ENCODE results near the gene EPYC. TPM values are rescaled to one million over a fixed set of nuclear protein-coding genes. Genes with fewer than 3 reads are reported as not detected.

The EPYC gene
- total and polyA plus RNA-seq, 2 experiments from 2014 or later, result not detected

- DNase-seq (ENCODE audit: low spot score) (no peak), ATAC-seq (no peak)
- Histone ChIP-seq H3K79me2 (replicated peaks; ENCODE audit: insufficient read depth) (no peaks in the 10 kb centered on the region), H3K4me2 (no peak overlapping the region), H3K4me3 (no peak overlapping the region), H3F3A (replicated peaks; ENCODE audit: low read depth) (no peaks in the 10 kb centered on the region), H4K20me1 (replicated peaks; ENCODE audit: insufficient read depth) (no peaks in the 10 kb centered on the region), H2AFZ (no peak overlapping the region), H3K4me1 (ENCODE audit: insufficient read depth) (no peaks in the 10 kb centered on the region), H3K36me3 (ENCODE audit: insufficient read depth) (no peaks in the 10 kb centered on the region), H3K9me2 (ENCODE audit: insufficient read depth) (no peaks in the 10 kb centered on the region), H3K27me3 (ENCODE audit: insufficient read depth) (no peaks in the 10 kb centered on the region), H3K27ac (ENCODE audit: low read depth) (no peak overlapping the region)
- Mint-ChIP-seq H3K4me1 (no peaks in the 10 kb centered on the region), H3K4me3 (no peak overlapping the region), H3K27ac (no peak overlapping the region), H3K9me3 (no peaks in the 10 kb centered on the region), H3K27me3 (ENCODE audit: insufficient read depth, low read depth, poor library complexity) (no peaks in the 10 kb centered on the region), H3K36me3 (ENCODE audit: low read depth) (no peaks in the 10 kb centered on the region)
- no peak for TF ChIP-seq STAT1 (IDR thresholded peaks at IDR 0.05; ENCODE audit: unreplicated experiment)
- no peak for TF ChIP-seq POLR2AphosphoS5 (IDR thresholded peaks at IDR 0.05; ENCODE audit: low read depth)
- TF ChIP-seq, protein P1, sequence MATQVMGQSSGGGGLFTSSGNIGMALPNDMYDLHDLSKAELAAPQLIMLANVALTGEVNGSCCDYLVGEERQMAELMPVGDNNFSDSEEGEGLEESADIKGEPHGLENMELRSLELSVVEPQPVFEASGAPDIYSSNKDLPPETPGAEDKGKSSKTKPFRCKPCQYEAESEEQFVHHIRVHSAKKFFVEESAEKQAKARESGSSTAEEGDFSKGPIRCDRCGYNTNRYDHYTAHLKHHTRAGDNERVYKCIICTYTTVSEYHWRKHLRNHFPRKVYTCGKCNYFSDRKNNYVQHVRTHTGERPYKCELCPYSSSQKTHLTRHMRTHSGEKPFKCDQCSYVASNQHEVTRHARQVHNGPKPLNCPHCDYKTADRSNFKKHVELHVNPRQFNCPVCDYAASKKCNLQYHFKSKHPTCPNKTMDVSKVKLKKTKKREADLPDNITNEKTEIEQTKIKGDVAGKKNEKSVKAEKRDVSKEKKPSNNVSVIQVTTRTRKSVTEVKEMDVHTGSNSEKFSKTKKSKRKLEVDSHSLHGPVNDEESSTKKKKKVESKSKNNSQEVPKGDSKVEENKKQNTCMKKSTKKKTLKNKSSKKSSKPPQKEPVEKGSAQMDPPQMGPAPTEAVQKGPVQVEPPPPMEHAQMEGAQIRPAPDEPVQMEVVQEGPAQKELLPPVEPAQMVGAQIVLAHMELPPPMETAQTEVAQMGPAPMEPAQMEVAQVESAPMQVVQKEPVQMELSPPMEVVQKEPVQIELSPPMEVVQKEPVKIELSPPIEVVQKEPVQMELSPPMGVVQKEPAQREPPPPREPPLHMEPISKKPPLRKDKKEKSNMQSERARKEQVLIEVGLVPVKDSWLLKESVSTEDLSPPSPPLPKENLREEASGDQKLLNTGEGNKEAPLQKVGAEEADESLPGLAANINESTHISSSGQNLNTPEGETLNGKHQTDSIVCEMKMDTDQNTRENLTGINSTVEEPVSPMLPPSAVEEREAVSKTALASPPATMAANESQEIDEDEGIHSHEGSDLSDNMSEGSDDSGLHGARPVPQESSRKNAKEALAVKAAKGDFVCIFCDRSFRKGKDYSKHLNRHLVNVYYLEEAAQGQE (IDR thresholded peaks at IDR 0.05; ENCODE audit: unreplicated experiment), result no peak
- no peak for TF ChIP-seq EZH2phosphoT487 (IDR thresholded peaks at IDR 0.05; ENCODE audit: unreplicated experiment)
- no peak for TF ChIP-seq ZNF331 (CRISPR knock-in tag; IDR thresholded peaks at IDR 0.05; ENCODE audit: low read depth)
- TF ChIP-seq ETS1 (IDR thresholded peaks at IDR 0.05), result no peak
- TF ChIP-seq NANOG (IDR thresholded peaks at IDR 0.05; ENCODE audit: borderline replicate concordance), result no peak
- TF ChIP-seq JUNB (IDR thresholded peaks at IDR 0.05; ENCODE audit: unreplicated experiment), result no peak
- TF ChIP-seq EZH2 (IDR thresholded peaks at IDR 0.05; ENCODE audit: low read depth, unreplicated experiment), result no peak
- TF ChIP-seq ZNF114 (CRISPR knock-in tag; IDR thresholded peaks at IDR 0.05), result no peak
- no peak for TF ChIP-seq CTCF (conservative IDR thresholded peaks at IDR 0.05; ENCODE audit: low read depth in 2 of 2)
- no peak for TF ChIP-seq CREB1 (CRISPR knock-in tag; IDR thresholded peaks at IDR 0.05; ENCODE audit: low read depth)
- no peak for TF ChIP-seq ZNF462 (CRISPR knock-in tag; IDR thresholded peaks at IDR 0.05)
Observed at GRCh38 chr12:91001306-91001705, 3.5 kb downstream of the EPYC start.
